GM23338 (cell line): ENCODE results near the gene UXS1. TPM values are rescaled to one million over a fixed set of nuclear protein-coding genes. Genes with fewer than 3 reads are reported as not detected.

ENCODE experiments used
- ATAC-seq: fragments of 200-7000 bp; cut with Tn5 transposase; 3 replicates; pipeline ENCODE4 v1.9.1; 2020
- DNase-seq: peaks from one replicate; pipeline ENCODE4 v3.0.0-alpha.2; 2015; ENCODE audit warnings: low spot score
- H2AFZ ChIP-seq: fragments of 200-600 bp; sonication (generic); 2 replicates; pipeline ENCODE4 v1.8.0; 2016; ENCODE audit warnings: antibody characterized with exemption, mild to moderate bottlenecking, moderate library complexity
- H3F3A ChIP-seq: fragments of 200-600 bp; sonication (generic); replicated peaks from 2 replicates; pipeline ENCODE4 v1.8.0; 2017; ENCODE audit warnings: antibody characterized with exemption, mixed run types, low read depth
- H3K27ac ChIP-seq: fragments of 200-600 bp; sonication (generic); 2 replicates; pipeline ENCODE4 v1.6.1; 2016; ENCODE audit warnings: low read depth
- H3K27me3 ChIP-seq: fragments of 200-600 bp; sonication (generic); 2 replicates; pipeline ENCODE4 v1.8.0; 2016; ENCODE audit warnings: mild to moderate bottlenecking, mixed run types, moderate library complexity; ENCODE audit not compliant: insufficient read depth
- H3K36me3 ChIP-seq: fragments of 200-600 bp; sonication (generic); 2 replicates; pipeline ENCODE4 v1.8.0; 2016; ENCODE audit warnings: mild to moderate bottlenecking; ENCODE audit not compliant: insufficient read depth
- H3K4me1 ChIP-seq: fragments of 200-600 bp; sonication (generic); 2 replicates; pipeline ENCODE4 v1.8.0; 2016; ENCODE audit warnings: mild to moderate bottlenecking, moderate library complexity; ENCODE audit not compliant: insufficient read depth
- H3K4me2 ChIP-seq: fragments of 200-600 bp; sonication (generic); 2 replicates; pipeline ENCODE4 v1.7.1; 2017; ENCODE audit warnings: mixed run types
- H3K4me3 ChIP-seq: fragments of 200-600 bp; sonication (generic); 2 replicates; pipeline ENCODE4 v1.6.1; 2016; ENCODE audit warnings: mixed run types
- H3K79me2 ChIP-seq: fragments of 200-600 bp; sonication (generic); replicated peaks from 2 replicates; pipeline ENCODE4 v1.8.0; 2017; ENCODE audit warnings: mild to moderate bottlenecking; ENCODE audit not compliant: insufficient read depth
- H3K9me2 ChIP-seq: fragments of 200-600 bp; sonication (generic); 2 replicates; pipeline ENCODE4 v1.8.0; 2017; ENCODE audit not compliant: insufficient read depth
- H4K20me1 ChIP-seq: fragments of 200-600 bp; sonication (generic); replicated peaks from 2 replicates; pipeline ENCODE4 v1.8.0; 2017; ENCODE audit warnings: mild to moderate bottlenecking; ENCODE audit not compliant: insufficient read depth
- H3K27ac Mint-ChIP-seq: 2 replicates; pipeline ENCODE4 v1.8.0; 2020; ENCODE audit warnings: inconsistent platforms, mild to moderate bottlenecking, moderate library complexity, mixed read lengths
- H3K27me3 Mint-ChIP-seq: 3 replicates; pipeline ENCODE4 v1.8.0; 2022; ENCODE audit warnings: low read depth, mild to moderate bottlenecking, moderate library complexity, mixed read lengths, inconsistent platforms; ENCODE audit not compliant: insufficient read depth, poor library complexity
- H3K36me3 Mint-ChIP-seq: 3 replicates; pipeline ENCODE4 v1.8.0; 2021; ENCODE audit warnings: low read depth, mild to moderate bottlenecking, inconsistent platforms, moderate library complexity, mixed read lengths
- H3K4me1 Mint-ChIP-seq: 3 replicates; pipeline ENCODE4 v1.8.0; 2020; ENCODE audit warnings: mild to moderate bottlenecking, inconsistent platforms, mixed read lengths
- H3K4me3 Mint-ChIP-seq: 3 replicates; pipeline ENCODE4 v1.8.0; 2021; ENCODE audit warnings: moderate library complexity, mild to moderate bottlenecking, inconsistent platforms, mixed read lengths
- H3K9me3 Mint-ChIP-seq: 3 replicates; pipeline ENCODE4 v1.8.0; 2020; ENCODE audit warnings: moderate library complexity, mild to moderate bottlenecking, inconsistent platforms, mixed read lengths
- CREB1 ChIP-seq: fragments of 250-450 bp; sonication (Bioruptor Pico); IDR thresholded peaks from 2 replicates; pipeline ENCODE4 v1.5.0; 2020; ENCODE audit warnings: low read depth, mild to moderate bottlenecking, moderate library complexity
- ETS1 ChIP-seq: IDR thresholded peaks from 2 replicates; pipeline ENCODE4 v1.6.1; 2016; ENCODE audit warnings: antibody characterized with exemption
- EZH2 ChIP-seq: fragments of 200-600 bp; sonication (generic); IDR thresholded peaks from one replicate; pipeline ENCODE4 v1.8.0; 2017; ENCODE audit warnings: antibody characterized with exemption, mild to moderate bottlenecking, low read depth; ENCODE audit not compliant: unreplicated experiment
- EZH2phosphoT487 ChIP-seq: fragments of 200-600 bp; sonication (generic); IDR thresholded peaks from one replicate; pipeline ENCODE4 v1.8.1; 2018; ENCODE audit warnings: antibody characterized with exemption; ENCODE audit not compliant: unreplicated experiment
- JUNB ChIP-seq: IDR thresholded peaks from one replicate; pipeline ENCODE4 v1.6.1; 2016; ENCODE audit warnings: antibody characterized with exemption; ENCODE audit not compliant: unreplicated experiment
- NANOG ChIP-seq: IDR thresholded peaks from 2 replicates; pipeline ENCODE4 v1.6.1; 2016; ENCODE audit warnings: antibody characterized with exemption, borderline replicate concordance
- POLR2AphosphoS5 ChIP-seq: IDR thresholded peaks from 2 replicates; pipeline ENCODE4 v1.6.1; 2016; ENCODE audit warnings: antibody characterized with exemption, low read depth
- STAT1 ChIP-seq: IDR thresholded peaks from one replicate; pipeline ENCODE4 v1.6.1; 2016; ENCODE audit warnings: antibody characterized with exemption; ENCODE audit not compliant: unreplicated experiment
- ZNF114 ChIP-seq: fragments of 250-450 bp; sonication (Bioruptor Pico); IDR thresholded peaks from 2 replicates; pipeline ENCODE4 v1.5.0; 2020; ENCODE audit warnings: mild to moderate bottlenecking, moderate library complexity
- ZNF331 ChIP-seq: fragments of 250-450 bp; sonication (Bioruptor Pico); IDR thresholded peaks from 2 replicates; pipeline ENCODE4 v1.5.0; 2020; ENCODE audit warnings: low read depth, mild to moderate bottlenecking, moderate library complexity
- polyA plus RNA-seq: library from polyadenylated mRNA; unstranded; fragments of >200 nt; fragmentation: Nextera tagmentation; extraction: Ambion mirVana; gene quantifications from 2 replicates; pipeline ENCODE4 v1.2.1, GENCODE V29; 2016
- total RNA-seq: library from RNA; depleted of rRNA; stranded (reverse); fragments of >200 nt; shearing (Covaris generic); gene quantifications from 2 replicates; pipeline ENCODE4 v1.2.3, GENCODE V29; 2014
- TF ChIP-seq, protein P1 (sequence below), 2 experiments: fragments of 200-600 bp in 1 of 2; sonication (generic) in 1 of 2; conservative IDR thresholded peaks; 2 replicates each; pipeline versions ENCODE4 v1.5.1 to v1.6.1; 2016 to 2017; ENCODE audit warnings: antibody characterized with exemption in 2 of 2, low read depth in 2 of 2, mild to moderate bottlenecking in 2 of 2, moderate library complexity in 1 of 2
- TF ChIP-seq, protein P2 (sequence below): IDR thresholded peaks from one replicate; pipeline ENCODE4 v1.6.1; 2018; ENCODE audit warnings: antibody characterized with exemption; ENCODE audit not compliant: unreplicated experiment
- TF ChIP-seq, protein P3 (sequence below): fragments of 250-450 bp; sonication (Bioruptor Pico); IDR thresholded peaks from 2 replicates; pipeline ENCODE4 v1.5.0; 2020; ENCODE audit warnings: mild to moderate bottlenecking, moderate library complexity

Gene UXS1
- total and polyA plus RNA-seq, 2 experiments from 2014 or later = 48.7 to 131 TPM

- no peaks in the 10 kb centered on the region for H3K79me2 ChIP-seq
- H3K4me2 ChIP-seq = no peak overlapping the region
- no peaks in the 10 kb centered on the region for H4K20me1 ChIP-seq
- Mint-ChIP-seq H3K4me1 (peaks cover 4% of the 10 kb centered on the region; the same call in 1 of the 3 replicates), H3K27ac (no peak overlapping the region), H3K4me3 (no peak overlapping the region), H3K36me3 (no peaks in the 10 kb centered on the region), H3K27me3 (no peaks in the 10 kb centered on the region), H3K9me3 (no peaks in the 10 kb centered on the region)
- no peaks in the 10 kb centered on the region for H3K36me3 ChIP-seq
- ATAC-seq (no peak), DNase-seq (no peak)
- peaks cover 10% of the 10 kb centered on the region; the same call in 1 of the 2 replicates for H3K9me2 ChIP-seq
- no peaks in the 10 kb centered on the region for H3F3A ChIP-seq
- no peaks in the 10 kb centered on the region for H3K4me1 ChIP-seq
- 0 out of 2 replicates have a peak overlapping the region, but pooled peaks have one; percentile 9 for H2AFZ ChIP-seq
- H3K4me3 ChIP-seq = no peak overlapping the region
- TF ChIP-seq, protein P1, sequence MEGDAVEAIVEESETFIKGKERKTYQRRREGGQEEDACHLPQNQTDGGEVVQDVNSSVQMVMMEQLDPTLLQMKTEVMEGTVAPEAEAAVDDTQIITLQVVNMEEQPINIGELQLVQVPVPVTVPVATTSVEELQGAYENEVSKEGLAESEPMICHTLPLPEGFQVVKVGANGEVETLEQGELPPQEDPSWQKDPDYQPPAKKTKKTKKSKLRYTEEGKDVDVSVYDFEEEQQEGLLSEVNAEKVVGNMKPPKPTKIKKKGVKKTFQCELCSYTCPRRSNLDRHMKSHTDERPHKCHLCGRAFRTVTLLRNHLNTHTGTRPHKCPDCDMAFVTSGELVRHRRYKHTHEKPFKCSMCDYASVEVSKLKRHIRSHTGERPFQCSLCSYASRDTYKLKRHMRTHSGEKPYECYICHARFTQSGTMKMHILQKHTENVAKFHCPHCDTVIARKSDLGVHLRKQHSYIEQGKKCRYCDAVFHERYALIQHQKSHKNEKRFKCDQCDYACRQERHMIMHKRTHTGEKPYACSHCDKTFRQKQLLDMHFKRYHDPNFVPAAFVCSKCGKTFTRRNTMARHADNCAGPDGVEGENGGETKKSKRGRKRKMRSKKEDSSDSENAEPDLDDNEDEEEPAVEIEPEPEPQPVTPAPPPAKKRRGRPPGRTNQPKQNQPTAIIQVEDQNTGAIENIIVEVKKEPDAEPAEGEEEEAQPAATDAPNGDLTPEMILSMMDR (conservative IDR thresholded peaks at IDR 0.05; ENCODE audit: low read depth in 2 of 2) = no peak
- TF ChIP-seq JUNB (no peak), ZNF331 (CRISPR knock-in tag) (no peak), ETS1 (no peak), NANOG (no peak), ZNF114 (CRISPR knock-in tag) (no peak), STAT1 (no peak), POLR2AphosphoS5 (no peak), CREB1 (CRISPR knock-in tag) (no peak), EZH2phosphoT487 (no peak), EZH2 (no peak)
- TF ChIP-seq, protein P2, sequence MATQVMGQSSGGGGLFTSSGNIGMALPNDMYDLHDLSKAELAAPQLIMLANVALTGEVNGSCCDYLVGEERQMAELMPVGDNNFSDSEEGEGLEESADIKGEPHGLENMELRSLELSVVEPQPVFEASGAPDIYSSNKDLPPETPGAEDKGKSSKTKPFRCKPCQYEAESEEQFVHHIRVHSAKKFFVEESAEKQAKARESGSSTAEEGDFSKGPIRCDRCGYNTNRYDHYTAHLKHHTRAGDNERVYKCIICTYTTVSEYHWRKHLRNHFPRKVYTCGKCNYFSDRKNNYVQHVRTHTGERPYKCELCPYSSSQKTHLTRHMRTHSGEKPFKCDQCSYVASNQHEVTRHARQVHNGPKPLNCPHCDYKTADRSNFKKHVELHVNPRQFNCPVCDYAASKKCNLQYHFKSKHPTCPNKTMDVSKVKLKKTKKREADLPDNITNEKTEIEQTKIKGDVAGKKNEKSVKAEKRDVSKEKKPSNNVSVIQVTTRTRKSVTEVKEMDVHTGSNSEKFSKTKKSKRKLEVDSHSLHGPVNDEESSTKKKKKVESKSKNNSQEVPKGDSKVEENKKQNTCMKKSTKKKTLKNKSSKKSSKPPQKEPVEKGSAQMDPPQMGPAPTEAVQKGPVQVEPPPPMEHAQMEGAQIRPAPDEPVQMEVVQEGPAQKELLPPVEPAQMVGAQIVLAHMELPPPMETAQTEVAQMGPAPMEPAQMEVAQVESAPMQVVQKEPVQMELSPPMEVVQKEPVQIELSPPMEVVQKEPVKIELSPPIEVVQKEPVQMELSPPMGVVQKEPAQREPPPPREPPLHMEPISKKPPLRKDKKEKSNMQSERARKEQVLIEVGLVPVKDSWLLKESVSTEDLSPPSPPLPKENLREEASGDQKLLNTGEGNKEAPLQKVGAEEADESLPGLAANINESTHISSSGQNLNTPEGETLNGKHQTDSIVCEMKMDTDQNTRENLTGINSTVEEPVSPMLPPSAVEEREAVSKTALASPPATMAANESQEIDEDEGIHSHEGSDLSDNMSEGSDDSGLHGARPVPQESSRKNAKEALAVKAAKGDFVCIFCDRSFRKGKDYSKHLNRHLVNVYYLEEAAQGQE = no peak
- TF ChIP-seq, protein P3, sequence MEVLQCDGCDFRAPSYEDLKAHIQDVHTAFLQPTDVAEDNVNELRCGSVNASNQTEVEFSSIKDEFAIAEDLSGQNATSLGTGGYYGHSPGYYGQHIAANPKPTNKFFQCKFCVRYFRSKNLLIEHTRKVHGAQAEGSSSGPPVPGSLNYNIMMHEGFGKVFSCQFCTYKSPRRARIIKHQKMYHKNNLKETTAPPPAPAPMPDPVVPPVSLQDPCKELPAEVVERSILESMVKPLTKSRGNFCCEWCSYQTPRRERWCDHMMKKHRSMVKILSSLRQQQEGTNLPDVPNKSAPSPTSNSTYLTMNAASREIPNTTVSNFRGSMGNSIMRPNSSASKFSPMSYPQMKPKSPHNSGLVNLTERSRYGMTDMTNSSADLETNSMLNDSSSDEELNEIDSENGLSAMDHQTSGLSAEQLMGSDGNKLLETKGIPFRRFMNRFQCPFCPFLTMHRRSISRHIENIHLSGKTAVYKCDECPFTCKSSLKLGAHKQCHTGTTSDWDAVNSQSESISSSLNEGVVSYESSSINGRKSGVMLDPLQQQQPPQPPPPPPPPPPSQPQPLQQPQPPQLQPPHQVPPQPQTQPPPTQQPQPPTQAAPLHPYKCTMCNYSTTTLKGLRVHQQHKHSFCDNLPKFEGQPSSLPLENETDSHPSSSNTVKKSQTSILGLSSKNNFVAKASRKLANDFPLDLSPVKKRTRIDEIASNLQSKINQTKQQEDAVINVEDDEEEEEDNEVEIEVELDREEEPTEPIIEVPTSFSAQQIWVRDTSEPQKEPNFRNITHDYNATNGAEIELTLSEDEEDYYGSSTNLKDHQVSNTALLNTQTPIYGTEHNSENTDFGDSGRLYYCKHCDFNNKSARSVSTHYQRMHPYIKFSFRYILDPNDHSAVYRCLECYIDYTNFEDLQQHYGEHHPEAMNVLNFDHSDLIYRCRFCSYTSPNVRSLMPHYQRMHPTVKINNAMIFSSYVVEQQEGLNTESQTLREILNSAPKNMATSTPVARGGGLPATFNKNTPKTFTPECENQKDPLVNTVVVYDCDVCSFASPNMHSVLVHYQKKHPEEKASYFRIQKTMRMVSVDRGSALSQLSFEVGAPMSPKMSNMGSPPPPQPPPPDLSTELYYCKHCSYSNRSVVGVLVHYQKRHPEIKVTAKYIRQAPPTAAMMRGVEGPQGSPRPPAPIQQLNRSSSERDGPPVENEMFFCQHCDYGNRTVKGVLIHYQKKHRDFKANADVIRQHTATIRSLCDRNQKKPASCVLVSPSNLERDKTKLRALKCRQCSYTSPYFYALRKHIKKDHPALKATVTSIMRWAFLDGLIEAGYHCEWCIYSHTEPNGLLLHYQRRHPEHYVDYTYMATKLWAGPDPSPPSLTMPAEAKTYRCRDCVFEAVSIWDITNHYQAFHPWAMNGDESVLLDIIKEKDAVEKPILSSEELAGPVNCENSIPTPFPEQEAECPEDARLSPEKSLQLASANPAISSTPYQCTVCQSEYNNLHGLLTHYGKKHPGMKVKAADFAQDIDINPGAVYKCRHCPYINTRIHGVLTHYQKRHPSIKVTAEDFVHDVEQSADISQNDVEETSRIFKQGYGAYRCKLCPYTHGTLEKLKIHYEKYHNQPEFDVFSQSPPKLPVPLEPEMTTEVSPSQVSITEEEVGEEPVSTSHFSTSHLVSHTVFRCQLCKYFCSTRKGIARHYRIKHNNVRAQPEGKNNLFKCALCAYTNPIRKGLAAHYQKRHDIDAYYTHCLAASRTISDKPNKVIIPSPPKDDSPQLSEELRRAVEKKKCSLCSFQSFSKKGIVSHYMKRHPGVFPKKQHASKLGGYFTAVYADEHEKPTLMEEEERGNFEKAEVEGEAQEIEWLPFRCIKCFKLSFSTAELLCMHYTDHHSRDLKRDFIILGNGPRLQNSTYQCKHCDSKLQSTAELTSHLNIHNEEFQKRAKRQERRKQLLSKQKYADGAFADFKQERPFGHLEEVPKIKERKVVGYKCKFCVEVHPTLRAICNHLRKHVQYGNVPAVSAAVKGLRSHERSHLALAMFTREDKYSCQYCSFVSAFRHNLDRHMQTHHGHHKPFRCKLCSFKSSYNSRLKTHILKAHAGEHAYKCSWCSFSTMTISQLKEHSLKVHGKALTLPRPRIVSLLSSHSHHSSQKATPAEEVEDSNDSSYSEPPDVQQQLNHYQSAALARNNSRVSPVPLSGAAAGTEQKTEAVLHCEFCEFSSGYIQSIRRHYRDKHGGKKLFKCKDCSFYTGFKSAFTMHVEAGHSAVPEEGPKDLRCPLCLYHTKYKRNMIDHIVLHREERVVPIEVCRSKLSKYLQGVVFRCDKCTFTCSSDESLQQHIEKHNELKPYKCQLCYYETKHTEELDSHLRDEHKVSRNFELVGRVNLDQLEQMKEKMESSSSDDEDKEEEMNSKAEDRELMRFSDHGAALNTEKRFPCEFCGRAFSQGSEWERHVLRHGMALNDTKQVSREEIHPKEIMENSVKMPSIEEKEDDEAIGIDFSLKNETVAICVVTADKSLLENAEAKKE (CRISPR knock-in tag) = no peak
- no peaks in the 10 kb centered on the region for H3K27me3 ChIP-seq
- no peak overlapping the region for H3K27ac ChIP-seq
Measured at GRCh38 chr2:106044859-106045258, 149.2 kb downstream of the UXS1 start.
